HFFc6 (cell line): ENCODE data around the gene GFRA3. TPM values are rescaled to one million over a fixed set of nuclear protein-coding genes. Genes with fewer than 3 reads are reported as not detected.
A peak's percentile ranks its signal among the peaks of the same experiment; 100 is the strongest.

Experiments used
- DNase-seq: peaks from one replicate; pipeline ENCODE4 v3.0.0-alpha.2; 2018
- H3K27ac Mint-ChIP-seq: 2 replicates; pipeline ENCODE4 v1.8.0; 2020; ENCODE audit warnings: mild to moderate bottlenecking, mixed read lengths
- H3K27me3 Mint-ChIP-seq: 2 replicates; pipeline ENCODE4 v1.8.0; 2021; ENCODE audit warnings: mild to moderate bottlenecking, moderate library complexity, mixed read lengths; ENCODE audit not compliant: insufficient read depth
- H3K36me3 Mint-ChIP-seq: 2 replicates; pipeline ENCODE4 v1.8.0; 2021; ENCODE audit warnings: low read depth, mixed read lengths
- H3K4me1 Mint-ChIP-seq: 2 replicates; pipeline ENCODE4 v1.8.0; 2020; ENCODE audit warnings: low read depth, mixed read lengths
- H3K4me3 Mint-ChIP-seq: 2 replicates; pipeline ENCODE4 v1.8.0; 2020; ENCODE audit warnings: mild to moderate bottlenecking, moderate library complexity, mixed read lengths
- H3K9me3 Mint-ChIP-seq: 2 replicates; pipeline ENCODE4 v1.8.0; 2020; ENCODE audit warnings: mild to moderate bottlenecking, mixed read lengths
- total RNA-seq, 6 experiments: library from RNA; stranded (reverse); fragmentation: NEBNext Ultra II Directional; extraction: Animal tissue kit (Norgen Biotek cat#: 25700); gene quantifications; 2 replicates in 1 of 6; 3 replicates in 5 of 6; pipeline ENCODE4 v1.2.3, GENCODE V29; 2021
- TF ChIP-seq, protein P1 (sequence below): fragments of 200-600 bp; sonication (generic); IDR thresholded peaks from 2 replicates; pipeline ENCODE4 v1.5.0; 2021; ENCODE audit warnings: antibody characterized with exemption, mild to moderate bottlenecking

Gene GFRA3
- total RNA-seq, 6 experiments from 2014 or later, result not detected

DNA sequence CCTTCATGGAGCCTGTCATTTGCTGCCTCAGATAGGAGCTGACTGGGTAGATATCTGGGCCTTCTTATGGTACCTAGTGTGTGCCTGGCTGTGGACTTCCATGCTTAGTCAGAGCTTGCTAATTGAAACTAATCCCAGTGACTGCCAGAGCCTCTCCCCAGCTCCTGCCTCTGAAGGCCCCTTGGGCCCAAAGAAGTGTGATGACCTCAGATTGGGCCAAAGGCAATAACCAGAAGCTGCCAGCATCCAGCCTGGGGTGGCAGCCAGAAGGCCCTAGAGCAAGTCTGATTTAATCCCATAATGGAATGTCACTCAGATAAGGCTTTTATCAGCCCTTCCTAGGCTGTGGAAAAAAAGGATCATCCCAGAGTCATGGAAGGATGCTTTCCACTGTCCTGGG, 44.2 kb downstream of the GFRA3 start:
- H3K36me3 Mint-ChIP-seq, result peaks cover 5% of the 10 kb centered on the region
- H3K27me3 Mint-ChIP-seq, result peaks cover 7% of the 10 kb centered on the region
- TF ChIP-seq, protein P1, sequence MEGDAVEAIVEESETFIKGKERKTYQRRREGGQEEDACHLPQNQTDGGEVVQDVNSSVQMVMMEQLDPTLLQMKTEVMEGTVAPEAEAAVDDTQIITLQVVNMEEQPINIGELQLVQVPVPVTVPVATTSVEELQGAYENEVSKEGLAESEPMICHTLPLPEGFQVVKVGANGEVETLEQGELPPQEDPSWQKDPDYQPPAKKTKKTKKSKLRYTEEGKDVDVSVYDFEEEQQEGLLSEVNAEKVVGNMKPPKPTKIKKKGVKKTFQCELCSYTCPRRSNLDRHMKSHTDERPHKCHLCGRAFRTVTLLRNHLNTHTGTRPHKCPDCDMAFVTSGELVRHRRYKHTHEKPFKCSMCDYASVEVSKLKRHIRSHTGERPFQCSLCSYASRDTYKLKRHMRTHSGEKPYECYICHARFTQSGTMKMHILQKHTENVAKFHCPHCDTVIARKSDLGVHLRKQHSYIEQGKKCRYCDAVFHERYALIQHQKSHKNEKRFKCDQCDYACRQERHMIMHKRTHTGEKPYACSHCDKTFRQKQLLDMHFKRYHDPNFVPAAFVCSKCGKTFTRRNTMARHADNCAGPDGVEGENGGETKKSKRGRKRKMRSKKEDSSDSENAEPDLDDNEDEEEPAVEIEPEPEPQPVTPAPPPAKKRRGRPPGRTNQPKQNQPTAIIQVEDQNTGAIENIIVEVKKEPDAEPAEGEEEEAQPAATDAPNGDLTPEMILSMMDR, result no peak
- peak; percentile 59 for DNase-seq
- peaks cover 16% of the 10 kb centered on the region for H3K4me1 Mint-ChIP-seq
- H3K27ac Mint-ChIP-seq, result no peak overlapping the region
- H3K4me3 Mint-ChIP-seq, result no peak overlapping the region
- peaks cover 15% of the 10 kb centered on the region for H3K9me3 Mint-ChIP-seq

DNA sequence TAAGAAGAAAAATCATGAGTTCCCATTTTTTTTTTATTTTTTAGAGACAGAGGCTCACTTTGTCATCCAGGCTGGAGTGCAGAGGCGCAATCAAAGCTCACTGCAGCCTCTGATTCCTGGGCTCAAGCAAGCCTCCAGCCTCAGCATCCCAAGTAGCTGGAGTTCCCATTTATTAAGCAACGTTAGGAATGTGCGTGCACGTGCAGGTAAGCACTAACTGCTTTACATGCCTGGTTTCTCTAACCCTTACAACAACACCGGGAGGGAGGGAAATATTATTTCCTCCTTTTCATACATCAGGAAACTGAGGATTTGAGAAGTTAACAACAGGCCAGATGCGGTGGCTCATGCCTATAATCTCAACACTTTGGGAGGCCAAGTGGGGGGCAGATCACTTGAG, 45.0 kb downstream of the GFRA3 start:
- peaks cover 16% of the 10 kb centered on the region for H3K4me1 Mint-ChIP-seq
- no peak overlapping the region for H3K4me3 Mint-ChIP-seq
- H3K27ac Mint-ChIP-seq, result no peak overlapping the region
- peaks cover 7% of the 10 kb centered on the region for H3K27me3 Mint-ChIP-seq
- DNase-seq, result no peak
- H3K9me3 Mint-ChIP-seq, result peaks cover 15% of the 10 kb centered on the region
- TF ChIP-seq, protein P1, result no peak
- peaks cover 5% of the 10 kb centered on the region for H3K36me3 Mint-ChIP-seq

DNA sequence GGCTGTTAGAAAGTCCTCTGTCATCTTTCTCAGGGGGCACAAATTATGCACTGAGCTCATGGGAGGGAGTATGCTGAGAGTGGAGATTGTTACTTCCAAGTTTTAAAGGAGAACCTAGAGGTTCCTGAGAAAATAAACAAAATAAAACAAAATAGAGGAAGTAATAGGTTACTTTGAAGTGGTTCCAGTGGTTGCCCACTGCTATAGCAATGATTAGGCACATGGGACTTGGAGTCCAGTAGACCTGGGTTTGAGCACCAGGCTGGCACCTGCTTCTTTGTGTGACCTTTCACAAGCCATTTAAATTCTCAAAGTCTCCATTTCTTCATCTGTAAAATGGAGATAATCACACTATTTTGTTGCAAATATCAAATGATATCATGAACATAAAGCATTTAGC, 47.5 kb downstream of the GFRA3 start:
- Mint-ChIP-seq H3K9me3 (peaks cover 15% of the 10 kb centered on the region), H3K4me1 (peaks cover 23% of the 10 kb centered on the region), H3K27ac (no peak overlapping the region), H3K36me3 (peaks cover 5% of the 10 kb centered on the region), H3K27me3 (peaks cover 4% of the 10 kb centered on the region), H3K4me3 (no peak overlapping the region)
- TF ChIP-seq, protein P1, result no peak
- no peak for DNase-seq

DNA sequence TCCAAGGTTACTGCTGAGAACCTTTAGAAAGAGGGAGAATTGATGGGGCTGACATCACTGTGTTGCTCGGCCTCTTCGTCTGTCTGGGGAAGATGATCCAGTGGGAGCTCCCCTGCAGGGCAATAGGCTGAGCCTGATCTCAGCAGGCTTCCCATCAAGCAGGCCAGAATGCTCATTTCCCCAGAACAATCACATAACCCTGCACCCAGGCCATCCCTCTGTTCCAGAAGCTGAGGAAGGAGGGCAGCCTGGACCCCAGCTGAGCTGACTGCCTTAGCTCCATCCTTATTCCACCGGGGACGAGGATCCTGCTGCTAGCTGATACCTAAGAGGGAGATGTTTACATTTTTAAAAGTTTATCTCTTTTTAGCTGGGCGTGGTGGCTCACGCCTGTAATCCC, 49.7 kb downstream of the GFRA3 start:
- H3K9me3 Mint-ChIP-seq, result peaks cover 15% of the 10 kb centered on the region
- DNase-seq, result no peak
- no peak overlapping the region for H3K4me3 Mint-ChIP-seq
- peaks cover 5% of the 10 kb centered on the region for H3K36me3 Mint-ChIP-seq
- peaks cover 4% of the 10 kb centered on the region for H3K27me3 Mint-ChIP-seq
- peaks cover 7% of the 10 kb centered on the region for H3K4me1 Mint-ChIP-seq
- H3K27ac Mint-ChIP-seq, result no peak overlapping the region
- TF ChIP-seq, protein P1, result no peak

DNA sequence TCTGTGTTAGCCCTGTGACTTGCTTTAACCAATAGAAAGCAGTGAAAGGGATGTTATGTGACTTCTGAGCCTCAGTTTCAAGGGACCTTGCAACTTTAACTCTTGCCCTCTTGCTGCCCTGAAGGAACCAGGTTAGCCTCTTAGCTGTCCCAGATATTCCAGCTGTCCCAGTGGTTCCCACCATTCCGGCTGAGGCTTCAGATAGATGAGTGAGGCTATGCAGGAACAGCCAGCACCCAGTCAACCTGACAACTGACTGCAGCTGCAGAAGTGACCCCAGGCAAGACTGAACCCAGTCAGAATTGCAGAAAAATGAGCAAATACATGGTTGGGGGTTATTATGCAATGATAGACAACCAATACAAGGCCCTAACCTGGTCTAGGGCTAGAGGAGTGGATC, 50.9 kb downstream of the GFRA3 start:
- TF ChIP-seq, protein P1, result no peak
- H3K4me3 Mint-ChIP-seq, result no peak overlapping the region
- H3K36me3 Mint-ChIP-seq, result peaks cover 5% of the 10 kb centered on the region
- H3K27ac Mint-ChIP-seq, result no peak overlapping the region
- H3K4me1 Mint-ChIP-seq, result peaks cover 7% of the 10 kb centered on the region
- peaks cover 4% of the 10 kb centered on the region for H3K27me3 Mint-ChIP-seq
- H3K9me3 Mint-ChIP-seq, result peaks cover 15% of the 10 kb centered on the region
- DNase-seq, result no peak

DNA sequence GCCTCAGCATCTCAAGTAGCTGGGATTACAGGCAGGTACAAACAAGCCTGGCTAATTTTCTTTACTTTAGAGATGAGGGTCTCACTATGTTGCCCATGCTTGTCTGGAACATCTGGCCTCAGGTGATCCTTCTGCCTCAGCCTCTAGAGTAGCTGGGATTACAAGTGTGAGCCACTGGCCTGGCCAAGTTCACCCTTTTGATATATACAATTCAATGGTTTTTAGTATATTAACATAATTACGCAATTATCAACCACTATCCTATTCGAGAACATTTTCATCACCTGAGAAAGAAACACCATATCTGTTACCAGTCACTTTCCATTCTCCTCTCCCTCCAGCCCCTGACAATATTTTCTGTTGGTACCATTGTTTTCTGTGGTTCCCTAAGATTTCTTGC, 57.6 kb downstream of the GFRA3 start:
- TF ChIP-seq, protein P1, result no peak
- Mint-ChIP-seq H3K9me3 (no peaks in the 10 kb centered on the region), H3K27ac (no peak overlapping the region), H3K4me3 (no peak overlapping the region), H3K27me3 (peaks cover 3% of the 10 kb centered on the region), H3K36me3 (peaks cover 6% of the 10 kb centered on the region), H3K4me1 (peaks cover 5% of the 10 kb centered on the region; the same call in 1 of the 2 replicates)
- DNase-seq, result no peak
